Mesothelial cell of epicardium (in vitro differentiated cells): ENCODE data around the gene KCNH1. TPM values are rescaled to one million over a fixed set of nuclear protein-coding genes. Genes with fewer than 3 reads are reported as not detected.
A peak's percentile ranks its signal among the peaks of the same experiment; 100 is the strongest.

Source experiments
- DNase-seq, 2 experiments: peaks; one replicate each; pipeline ENCODE4 v3.0.0; 2021; ENCODE audit warnings: low spot score in 2 of 2; ENCODE audit not compliant: unreplicated experiment in 2 of 2
- H3K27ac Mint-ChIP-seq: 2 replicates; pipeline ENCODE4 v1.8.0; 2021; ENCODE audit warnings: mixed read lengths
- H3K27me3 Mint-ChIP-seq: 2 replicates; pipeline ENCODE4 v1.8.0; 2021; ENCODE audit warnings: low read depth, mixed read lengths
- H3K36me3 Mint-ChIP-seq: 2 replicates; pipeline ENCODE4 v1.8.0; 2021; ENCODE audit warnings: mixed read lengths
- H3K4me1 Mint-ChIP-seq: 2 replicates; pipeline ENCODE4 v1.8.0; 2021; ENCODE audit warnings: mixed read lengths
- H3K4me3 Mint-ChIP-seq: 2 replicates; pipeline ENCODE4 v1.8.0; 2021; ENCODE audit warnings: mild to moderate bottlenecking, moderate library complexity, mixed read lengths
- H3K9me3 Mint-ChIP-seq: 2 replicates; pipeline ENCODE4 v1.8.0; 2021; ENCODE audit warnings: mixed read lengths
- CTCF ChIP-seq: fragments of 200-600 bp; sonication (generic); IDR thresholded peaks from one replicate; pipeline ENCODE4 v1.5.0; 2021; ENCODE audit warnings: antibody characterized with exemption; ENCODE audit not compliant: unreplicated experiment
- total RNA-seq: library from RNA; stranded (reverse); gene quantifications from 3 replicates; pipeline ENCODE4 v1.2.1, GENCODE V29; 2021

The KCNH1 gene
- total RNA-seq, 1 donor from 2014 or later: 0.34 TPM

GRCh38 chr1:211135342-211135950, 1.5 kb upstream of the KCNH1 start:
- Mint-ChIP-seq H3K9me3 (peaks cover 6% of the 10 kb centered on the region), H3K27me3 (peaks cover 55% of the 10 kb centered on the region), H3K4me3 (no peak overlapping the region), H3K36me3 (no peaks in the 10 kb centered on the region), H3K27ac (no peak overlapping the region), H3K4me1 (peaks cover 4% of the 10 kb centered on the region)
- DNase-seq: no peak
- peak; percentile 35 for TF ChIP-seq CTCF

- TF ChIP-seq CTCF: no peak
- H3K4me3 Mint-ChIP-seq: peak overlapping the region; percentile 62
- H3K36me3 Mint-ChIP-seq: no peaks in the 10 kb centered on the region
- no peak for DNase-seq
- no peak overlapping the region for H3K27ac Mint-ChIP-seq
- H3K4me1 Mint-ChIP-seq: peaks cover 4% of the 10 kb centered on the region
- H3K9me3 Mint-ChIP-seq: no peaks in the 10 kb centered on the region
- H3K27me3 Mint-ChIP-seq: peaks cover 64% of the 10 kb centered on the region
Observed at GRCh38 chr1:211133393-211133835, 534 bp downstream of the KCNH1 start.

GRCh38 chr1:211132721-211133392, 1.1 kb downstream of the KCNH1 start:
- Mint-ChIP-seq H3K9me3 (no peaks in the 10 kb centered on the region), H3K4me3 (peak overlapping the region; percentile 26), H3K4me1 (peaks cover 4% of the 10 kb centered on the region), H3K36me3 (no peaks in the 10 kb centered on the region), H3K27ac (no peak overlapping the region), H3K27me3 (peaks cover 66% of the 10 kb centered on the region)
- TF ChIP-seq CTCF: no peak
- DNase-seq: no peak

GRCh38 chr1:211129776-211130175, 4.2 kb downstream of the KCNH1 start:
- H3K9me3 Mint-ChIP-seq: no peaks in the 10 kb centered on the region
- TF ChIP-seq CTCF: no peak
- H3K4me1 Mint-ChIP-seq: peaks cover 4% of the 10 kb centered on the region
- no peak overlapping the region for H3K4me3 Mint-ChIP-seq
- H3K27me3 Mint-ChIP-seq: peaks cover 67% of the 10 kb centered on the region
- no peaks in the 10 kb centered on the region for H3K36me3 Mint-ChIP-seq
- H3K27ac Mint-ChIP-seq: no peak overlapping the region
- no peak for DNase-seq

GRCh38 chr1:211127166-211127565, 6.8 kb downstream of the KCNH1 start:
- DNase-seq: no peak
- Mint-ChIP-seq H3K9me3 (no peaks in the 10 kb centered on the region), H3K4me1 (no peaks in the 10 kb centered on the region), H3K27me3 (peaks cover 64% of the 10 kb centered on the region), H3K36me3 (no peaks in the 10 kb centered on the region), H3K4me3 (no peak overlapping the region), H3K27ac (no peak overlapping the region)
- TF ChIP-seq CTCF: no peak
